HEK293 (cell line): ENCODE data around the gene XPNPEP1.
A peak's percentile ranks its signal among the peaks of the same experiment; 100 is the strongest.

Experiments
- EGR2 ChIP-seq: fragments of 450-650 bp; formaldehyde crosslinking; IDR thresholded peaks from 2 replicates; pipeline ENCODE4 v1.5.1; 2016; ENCODE audit warnings: low read depth, missing biosample characterization, missing genetic modification characterization
- ELK4 ChIP-seq: IDR thresholded peaks from 2 replicates; pipeline ENCODE4 v1.6.1; 2011; ENCODE audit warnings: mild to moderate bottlenecking, low read depth, low read length, borderline replicate concordance
- GLI4 ChIP-seq: fragments of 450-650 bp; formaldehyde crosslinking; IDR thresholded peaks from 2 replicates; pipeline ENCODE4 v1.5.1; 2016; ENCODE audit warnings: missing biosample characterization, missing genetic modification characterization
- HOXA7 ChIP-seq: sonication (generic); formaldehyde crosslinking; IDR thresholded peaks from 2 replicates; pipeline ENCODE4 v1.8.1; 2022; ENCODE audit warnings: missing genetic modification reagents, borderline replicate concordance
- KLF10 ChIP-seq: fragments of 450-650 bp; IDR thresholded peaks from 2 replicates; pipeline ENCODE4 v1.5.1; 2018; ENCODE audit warnings: missing biosample characterization, mild to moderate bottlenecking, missing genetic modification characterization
- KLF7 ChIP-seq: fragments of 450-650 bp; formaldehyde crosslinking; IDR thresholded peaks from 2 replicates; pipeline ENCODE4 v1.5.1; 2016; ENCODE audit warnings: missing biosample characterization, missing genetic modification characterization, borderline replicate concordance
- MYNN ChIP-seq: fragments of 450-650 bp; formaldehyde crosslinking; IDR thresholded peaks from 2 replicates; pipeline ENCODE4 v1.5.1; 2016; ENCODE audit warnings: missing biosample characterization, missing genetic modification characterization, borderline replicate concordance
- SP3 ChIP-seq: fragments of 450-650 bp; formaldehyde crosslinking; IDR thresholded peaks from 2 replicates; pipeline ENCODE4 v1.5.1; 2016; ENCODE audit warnings: missing biosample characterization, missing genetic modification characterization
- WT1 ChIP-seq: fragments of 450-650 bp; formaldehyde crosslinking; IDR thresholded peaks from 2 replicates; pipeline ENCODE4 v1.5.1; 2016; ENCODE audit warnings: missing biosample characterization, missing genetic modification characterization
- ZBTB1 ChIP-seq: fragments of 450-650 bp; formaldehyde crosslinking; IDR thresholded peaks from 2 replicates; pipeline ENCODE4 v1.5.1; 2016; ENCODE audit warnings: missing biosample characterization, missing genetic modification characterization
- ZBTB20 ChIP-seq: fragments of 450-650 bp; formaldehyde crosslinking; IDR thresholded peaks from 2 replicates; pipeline ENCODE4 v1.5.1; 2016; ENCODE audit warnings: missing biosample characterization, missing genetic modification characterization
- ZBTB48 ChIP-seq: fragments of 450-650 bp; formaldehyde crosslinking; IDR thresholded peaks from 2 replicates; pipeline ENCODE4 v1.5.1; 2016; ENCODE audit warnings: missing biosample characterization, missing genetic modification characterization
- ZEB2 ChIP-seq: fragments of 450-650 bp; formaldehyde crosslinking; IDR thresholded peaks from 2 replicates; pipeline ENCODE4 v1.5.1; 2016; ENCODE audit warnings: missing biosample characterization, missing genetic modification characterization
- ZFP3 ChIP-seq: fragments of 450-650 bp; formaldehyde crosslinking; IDR thresholded peaks from 2 replicates; pipeline ENCODE4 v1.5.1; 2016; ENCODE audit warnings: low read depth, missing biosample characterization, missing genetic modification characterization
- ZNF10 ChIP-seq: fragments of 450-650 bp; formaldehyde crosslinking; IDR thresholded peaks from 2 replicates; pipeline ENCODE4 v1.5.1; 2017; ENCODE audit warnings: missing biosample characterization, missing genetic modification characterization
- ZNF148 ChIP-seq: fragments of 450-650 bp; formaldehyde crosslinking; IDR thresholded peaks from 2 replicates; pipeline ENCODE4 v1.5.0; 2017; ENCODE audit warnings: missing biosample characterization, missing genetic modification characterization, borderline replicate concordance
- ZNF19 ChIP-seq: fragments of 450-650 bp; formaldehyde crosslinking; IDR thresholded peaks from 2 replicates; pipeline ENCODE4; 2016; ENCODE audit warnings: missing biosample characterization, missing genetic modification characterization, low read depth
- ZNF2 ChIP-seq: fragments of 450-650 bp; formaldehyde crosslinking; IDR thresholded peaks from 2 replicates; pipeline ENCODE4 v1.5.1; 2016; ENCODE audit warnings: missing biosample characterization, missing genetic modification characterization
- ZNF221 ChIP-seq: fragments of 450-650 bp; formaldehyde crosslinking; IDR thresholded peaks from 2 replicates; pipeline ENCODE4 v1.5.1; 2017; ENCODE audit warnings: missing biosample characterization, missing genetic modification characterization, borderline replicate concordance
- ZNF24 ChIP-seq: fragments of 450-650 bp; formaldehyde crosslinking; IDR thresholded peaks from 2 replicates; pipeline ENCODE4 v1.5.1; 2016; ENCODE audit warnings: missing biosample characterization, missing genetic modification characterization
- ZNF248 ChIP-seq: fragments of 450-650 bp; formaldehyde crosslinking; IDR thresholded peaks from 2 replicates; pipeline ENCODE4 v1.5.1; 2017; ENCODE audit warnings: missing biosample characterization, missing genetic modification characterization
- ZNF26 ChIP-seq: fragments of 450-650 bp; formaldehyde crosslinking; IDR thresholded peaks from 2 replicates; pipeline ENCODE4 v1.5.1; 2016; ENCODE audit warnings: missing biosample characterization, missing genetic modification characterization
- ZNF302 ChIP-seq: fragments of 450-650 bp; formaldehyde crosslinking; IDR thresholded peaks from 2 replicates; pipeline ENCODE4 v1.5.1; 2016; ENCODE audit warnings: missing biosample characterization, missing genetic modification characterization, low read depth
- ZNF335 ChIP-seq: fragments of 450-650 bp; formaldehyde crosslinking; conservative IDR thresholded peaks from 2 replicates; pipeline ENCODE4 v1.5.1; 2016; ENCODE audit warnings: missing biosample characterization, missing genetic modification characterization
- ZNF394 ChIP-seq: fragments of 450-650 bp; formaldehyde crosslinking; IDR thresholded peaks from 2 replicates; pipeline ENCODE4 v1.5.1; 2016; ENCODE audit warnings: missing biosample characterization, missing genetic modification characterization, mild to moderate bottlenecking, moderate library complexity, borderline replicate concordance
- ZNF473 ChIP-seq: fragments of 450-650 bp; formaldehyde crosslinking; IDR thresholded peaks from 2 replicates; pipeline ENCODE4 v1.5.1; 2017; ENCODE audit warnings: missing biosample characterization, missing genetic modification characterization
- ZNF48 ChIP-seq: fragments of 450-650 bp; formaldehyde crosslinking; IDR thresholded peaks from 2 replicates; pipeline ENCODE4 v1.5.1; 2016; ENCODE audit warnings: missing biosample characterization, missing genetic modification characterization
- ZNF549 ChIP-seq: fragments of 450-650 bp; IDR thresholded peaks from 2 replicates; pipeline ENCODE4 v1.5.1; 2018; ENCODE audit warnings: missing biosample characterization, missing genetic modification characterization, mild to moderate bottlenecking, inconsistent platforms, moderate library complexity
- ZNF560 ChIP-seq: fragments of 450-650 bp; formaldehyde crosslinking; IDR thresholded peaks from 2 replicates; pipeline ENCODE4 v1.5.1; 2017; ENCODE audit warnings: missing biosample characterization, missing genetic modification characterization, borderline replicate concordance
- ZNF624 ChIP-seq: fragments of 450-650 bp; formaldehyde crosslinking; IDR thresholded peaks from 2 replicates; pipeline ENCODE4 v1.5.1; 2017; ENCODE audit warnings: missing biosample characterization, missing genetic modification characterization
- ZNF677 ChIP-seq: fragments of 450-650 bp; IDR thresholded peaks from 2 replicates; pipeline ENCODE4 v1.5.0; 2018; ENCODE audit warnings: missing biosample characterization, mild to moderate bottlenecking, missing genetic modification characterization, moderate library complexity
- ZSCAN4 ChIP-seq: fragments of 450-650 bp; formaldehyde crosslinking; IDR thresholded peaks from 2 replicates; pipeline ENCODE4 v1.5.1; 2017; ENCODE audit warnings: missing biosample characterization, missing genetic modification characterization
- TF ChIP-seq, protein P1 (sequence below): sonication (generic); formaldehyde crosslinking; IDR thresholded peaks from 2 replicates; pipeline ENCODE4 v1.8.1; 2022; ENCODE audit warnings: mild to moderate bottlenecking, moderate library complexity, missing genetic modification reagents

The XPNPEP1 gene

GRCh38 chr10:109922976-109923921 lies at the start of gene XPNPEP1 (continued):
- no peak for TF ChIP-seq ZSCAN4
- TF ChIP-seq ZBTB48 (tag by site-specific recombination), result no peak
- TF ChIP-seq WT1 (tag by site-specific recombination), result no peak
- TF ChIP-seq, protein P1, sequence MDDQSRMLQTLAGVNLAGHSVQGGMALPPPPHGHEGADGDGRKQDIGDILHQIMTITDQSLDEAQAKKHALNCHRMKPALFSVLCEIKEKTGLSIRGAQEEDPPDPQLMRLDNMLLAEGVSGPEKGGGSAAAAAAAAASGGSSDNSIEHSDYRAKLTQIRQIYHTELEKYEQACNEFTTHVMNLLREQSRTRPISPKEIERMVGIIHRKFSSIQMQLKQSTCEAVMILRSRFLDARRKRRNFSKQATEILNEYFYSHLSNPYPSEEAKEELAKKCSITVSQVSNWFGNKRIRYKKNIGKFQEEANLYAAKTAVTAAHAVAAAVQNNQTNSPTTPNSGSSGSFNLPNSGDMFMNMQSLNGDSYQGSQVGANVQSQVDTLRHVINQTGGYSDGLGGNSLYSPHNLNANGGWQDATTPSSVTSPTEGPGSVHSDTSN, result peak; percentile 86; the same call in 1 of the 2 replicates
- no peak for TF ChIP-seq ELK4
- no peak for TF ChIP-seq ZNF48 (tag by site-specific recombination)
- TF ChIP-seq ZNF19 (tag by site-specific recombination), result no peak
- 0 out of 2 replicates have a peak, but pooled peaks have one; percentile 17 for TF ChIP-seq ZNF2 (tag by site-specific recombination)
- TF ChIP-seq SP3 (tag by site-specific recombination), result peak; percentile 36; the same call in 1 of the 2 replicates
- peak; percentile 37; the same call in 1 of the 2 replicates for TF ChIP-seq ZNF10 (tag by site-specific recombination)
- TF ChIP-seq ZNF624 (tag by site-specific recombination), result no peak
- peak; percentile 15; the same call in 1 of the 2 replicates for TF ChIP-seq EGR2 (tag by site-specific recombination)
- no peak for TF ChIP-seq ZNF148 (tag by site-specific recombination)
- no peak for TF ChIP-seq ZFP3 (tag by site-specific recombination)
- TF ChIP-seq ZNF394 (tag by site-specific recombination), result no peak
- no peak for TF ChIP-seq GLI4 (tag by site-specific recombination)
- no peak for TF ChIP-seq ZNF24 (tag by site-specific recombination)
- TF ChIP-seq ZNF221 (tag by site-specific recombination), result no peak
- no peak for TF ChIP-seq ZNF560 (tag by site-specific recombination)
- no peak for TF ChIP-seq ZNF26 (tag by site-specific recombination)
- peak; percentile 73; the same call in 1 of the 2 replicates for TF ChIP-seq ZBTB20
- TF ChIP-seq ZBTB1 (tag by site-specific recombination), result no peak
- TF ChIP-seq KLF10 (tag by site-specific recombination), result peak; percentile 54; the same call in 1 of the 2 replicates
- TF ChIP-seq ZNF473 (tag by site-specific recombination), result no peak
- TF ChIP-seq KLF7 (tag by site-specific recombination), result no peak
- TF ChIP-seq ZNF549 (tag by site-specific recombination), result 0 out of 2 replicates have a peak, but pooled peaks have one; percentile 18
- no peak for TF ChIP-seq ZNF302 (tag by site-specific recombination)
- peak; percentile 79 for TF ChIP-seq ZNF335 (tag by site-specific recombination)
- no peak for TF ChIP-seq MYNN (tag by site-specific recombination)
- TF ChIP-seq ZNF677, result 0 out of 2 replicates have a peak, but pooled peaks have one; percentile 31
- TF ChIP-seq HOXA7 (CRISPR knock-in tag), result no peak
- TF ChIP-seq ZNF248, result no peak
- TF ChIP-seq ZEB2 (tag by site-specific recombination), result no peak
